Medulla oblongata (tissue), 1 donor: ENCODE data around the gene ERCC6L.

Experiments
- DNase-seq: peaks from one replicate; pipeline ENCODE4 v3.0.0-alpha.2; 2015; ENCODE audit errors: extremely low spot score

Gene ERCC6L

DNA sequence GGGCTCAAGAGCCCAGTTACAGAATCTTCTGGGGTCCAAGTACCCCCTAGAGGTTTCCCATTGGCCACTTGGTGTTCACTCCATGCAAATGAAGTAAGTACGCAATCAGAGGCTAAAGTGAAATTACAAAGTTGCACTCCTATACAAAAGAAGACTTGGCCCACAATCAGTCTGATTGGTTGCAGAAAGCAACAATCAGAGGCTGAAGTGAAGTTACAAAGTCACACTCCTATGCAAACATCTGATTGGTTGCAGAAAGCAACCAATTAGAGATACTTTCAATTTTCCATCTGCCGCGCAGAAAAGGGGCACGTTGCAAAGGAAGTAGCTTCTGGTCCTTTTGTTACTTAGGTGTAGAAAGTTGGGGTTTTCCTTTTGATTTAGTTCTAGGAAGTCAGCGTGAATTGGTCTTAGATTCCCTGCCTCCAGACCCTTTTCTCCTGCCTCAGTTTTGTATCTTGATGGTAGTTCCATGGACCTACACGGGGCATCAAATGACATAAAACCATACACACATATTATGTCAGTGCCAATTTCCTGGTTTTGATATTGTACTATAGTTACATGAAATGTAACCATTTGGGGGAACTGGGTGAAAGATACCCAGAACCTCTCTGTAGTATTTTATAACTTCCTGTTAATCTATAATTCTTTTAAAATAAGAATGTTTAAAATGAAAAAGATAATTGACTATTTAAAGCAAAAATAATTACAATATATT lies 69.7 kb downstream of the ERCC6L start:
- DNase-seq: peak; percentile 36

DNA sequence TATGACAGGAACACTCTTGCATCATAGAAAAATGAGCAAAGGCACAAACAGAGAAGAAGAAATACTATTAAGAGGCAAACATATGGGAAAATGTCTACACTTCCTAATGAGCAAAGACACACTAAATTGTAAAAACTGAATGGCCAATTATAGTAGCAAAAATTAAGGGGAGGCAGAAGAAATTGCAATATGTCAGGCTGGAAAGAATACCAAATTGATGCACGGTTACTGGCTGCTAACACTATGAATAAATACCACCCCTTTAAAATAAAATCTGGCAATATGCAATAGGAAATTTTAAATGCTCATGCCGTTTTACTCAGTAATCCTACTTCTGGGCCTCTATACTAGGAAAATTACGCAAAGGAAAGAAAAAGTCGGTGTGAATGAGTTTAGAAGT lies 73.3 kb downstream of the ERCC6L start:
- no peak for DNase-seq

DNA sequence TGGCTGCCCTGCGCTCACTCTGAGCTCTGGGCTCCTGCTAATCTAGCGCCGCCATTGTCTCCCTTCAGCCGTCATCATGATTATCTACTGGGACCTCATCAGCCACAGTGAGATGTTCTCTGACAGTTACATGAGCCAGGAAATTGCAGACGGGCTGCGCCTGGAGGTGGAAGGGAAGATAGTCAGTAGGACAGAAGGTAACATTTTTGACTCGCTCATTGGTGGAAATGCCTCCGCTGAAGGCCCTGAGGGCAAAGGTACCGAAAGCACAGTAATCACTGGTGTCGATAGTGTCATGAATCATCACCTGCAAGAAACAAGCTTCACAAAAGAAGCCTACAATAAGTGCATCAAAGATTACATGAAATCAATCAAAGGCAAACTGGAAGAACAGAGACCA lies 79.1 kb downstream of the ERCC6L start:
- no peak for DNase-seq

DNA sequence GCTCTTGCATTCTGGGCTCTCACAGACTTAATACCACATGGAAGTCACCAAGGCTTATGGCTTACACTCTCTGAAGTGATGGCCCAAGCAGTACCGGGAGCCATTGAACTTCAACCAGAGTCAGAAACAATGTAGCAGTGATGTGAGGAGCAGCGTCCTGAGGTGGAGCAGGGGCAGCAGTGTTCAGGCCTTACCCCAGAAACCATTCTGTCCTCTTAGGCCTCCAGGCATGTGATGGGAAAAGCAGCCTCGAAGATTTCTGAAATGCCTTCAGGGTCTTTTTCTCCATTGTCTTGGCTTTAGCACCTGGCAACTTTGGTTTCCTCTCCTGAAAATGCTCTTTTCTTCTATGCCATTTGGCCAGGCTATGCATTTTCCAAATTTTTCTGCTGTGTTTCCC lies 80.1 kb downstream of the ERCC6L start:
- no peak for DNase-seq
